SH-SY5Y (cell line): ENCODE data around the gene OSBPL10.

Experiments
- GATA2 ChIP-seq: IDR thresholded peaks from 2 replicates; pipeline ENCODE4 v1.6.1; 2011; ENCODE audit warnings: mild to moderate bottlenecking, low read depth, low read length
- GATA3 ChIP-seq: IDR thresholded peaks from 2 replicates; pipeline ENCODE4 v1.6.1; 2011; ENCODE audit warnings: low read depth, mild to moderate bottlenecking, low read length, moderate library complexity

GRCh38 chr3:31884251-31884650 is 96.8 kb downstream of the OSBPL10 start:
- TF ChIP-seq GATA3 = no peak
- no peak for TF ChIP-seq GATA2
